Measurements from ENCODE around the gene POTEF.
"Not testable (repeated sequence)": the region's sequence is repeated elsewhere in the genome, so short reads cannot be mapped to it uniquely, and the experiment has no call there.

The POTEF gene

GRCh38 chr2:130138841-130139251 lies 9.8 kb upstream of the POTEF start:
- H3K4me1 ChIP-seq (ENCODE audit: control insufficient read depth, insufficient read depth, low read length); H3K4me3 ChIP-seq (ENCODE audit: low read length); DNase-seq (ENCODE audit: low read depth); H3K36me3 ChIP-seq (ENCODE audit: control insufficient read depth, insufficient read depth, low read length, severe bottlenecking); H3K9ac ChIP-seq (ENCODE audit: low read length); H3K9me3 ChIP-seq (ENCODE audit: control insufficient read depth, low read length); H3K27me3 ChIP-seq (replicated peaks; ENCODE audit: control insufficient read depth, insufficient read depth, low read length): not testable (repeated sequence)

GRCh38 chr2:130138326-130138725 lies 9.3 kb upstream of the POTEF start:
- not testable (repeated sequence) for DNase-seq (ENCODE audit: low read depth); H3K9ac ChIP-seq (ENCODE audit: low read length); H3K4me1 ChIP-seq (ENCODE audit: control insufficient read depth, insufficient read depth, low read length); H3K4me3 ChIP-seq (ENCODE audit: low read length); H3K36me3 ChIP-seq (ENCODE audit: control insufficient read depth, insufficient read depth, low read length, severe bottlenecking); H3K9me3 ChIP-seq (ENCODE audit: control insufficient read depth, low read length); H3K27me3 ChIP-seq (replicated peaks; ENCODE audit: control insufficient read depth, insufficient read depth, low read length)

GRCh38 chr2:130137118-130137517 lies 8.1 kb upstream of the POTEF start:
- H3K9me3 ChIP-seq (ENCODE audit: control insufficient read depth, low read length); H3K36me3 ChIP-seq (ENCODE audit: control insufficient read depth, insufficient read depth, low read length, severe bottlenecking); H3K4me1 ChIP-seq (ENCODE audit: control insufficient read depth, insufficient read depth, low read length); H3K4me3 ChIP-seq (ENCODE audit: low read length); DNase-seq (ENCODE audit: low read depth); H3K9ac ChIP-seq (ENCODE audit: low read length); H3K27me3 ChIP-seq (replicated peaks; ENCODE audit: control insufficient read depth, insufficient read depth, low read length): not testable (repeated sequence)

GRCh38 chr2:130136546-130136945 lies 7.5 kb upstream of the POTEF start:
- H3K27me3 ChIP-seq (replicated peaks; ENCODE audit: control insufficient read depth, insufficient read depth, low read length); H3K9ac ChIP-seq (ENCODE audit: low read length); H3K4me1 ChIP-seq (ENCODE audit: control insufficient read depth, insufficient read depth, low read length); H3K9me3 ChIP-seq (ENCODE audit: control insufficient read depth, low read length); H3K4me3 ChIP-seq (ENCODE audit: low read length); H3K36me3 ChIP-seq (ENCODE audit: control insufficient read depth, insufficient read depth, low read length, severe bottlenecking); DNase-seq (ENCODE audit: low read depth): not testable (repeated sequence)

- Histone ChIP-seq H3K4me1 (ENCODE audit: control insufficient read depth, insufficient read depth, low read length) (no peaks in the 10 kb centered on the region), H3K27me3 (replicated peaks; ENCODE audit: control insufficient read depth, insufficient read depth, low read length) (no peaks in the 10 kb centered on the region), H3K9me3 (ENCODE audit: control insufficient read depth, low read length) (no peaks in the 10 kb centered on the region), H3K9ac (ENCODE audit: low read length) (no peak overlapping the region), H3K36me3 (ENCODE audit: control insufficient read depth, insufficient read depth, low read length, severe bottlenecking) (no peaks in the 10 kb centered on the region), H3K4me3 (ENCODE audit: low read length) (no peak overlapping the region)
- no peak for DNase-seq (ENCODE audit: low read depth)
These were observed 6.9 kb upstream of the POTEF start for GRCh38 chr2:130135692-130136541.

- H3K9ac ChIP-seq (ENCODE audit: low read length); H3K4me3 ChIP-seq (ENCODE audit: low read length); H3K36me3 ChIP-seq (ENCODE audit: control insufficient read depth, insufficient read depth, low read length, severe bottlenecking); H3K27me3 ChIP-seq (replicated peaks; ENCODE audit: control insufficient read depth, insufficient read depth, low read length); DNase-seq (ENCODE audit: low read depth); H3K4me1 ChIP-seq (ENCODE audit: control insufficient read depth, insufficient read depth, low read length); H3K9me3 ChIP-seq (ENCODE audit: control insufficient read depth, low read length): not testable (repeated sequence)
These were observed 558 bp downstream of the POTEF start for GRCh38 chr2:130128464-130128863.

- H3K4me3 ChIP-seq (ENCODE audit: low read length), result not testable (repeated sequence)
These were observed 1.3 kb downstream of the POTEF start for GRCh38 chr2:130127726-130128125.

GRCh38 chr2:130120924-130121323 lies 8.1 kb downstream of the POTEF start:
- not testable (repeated sequence) for DNase-seq (ENCODE audit: low read depth); H3K36me3 ChIP-seq (ENCODE audit: control insufficient read depth, insufficient read depth, low read length, severe bottlenecking); H3K9ac ChIP-seq (ENCODE audit: low read length); H3K4me1 ChIP-seq (ENCODE audit: control insufficient read depth, insufficient read depth, low read length); H3K27me3 ChIP-seq (replicated peaks; ENCODE audit: control insufficient read depth, insufficient read depth, low read length); H3K9me3 ChIP-seq (ENCODE audit: control insufficient read depth, low read length); H3K4me3 ChIP-seq (ENCODE audit: low read length)

More at GRCh38 chr2:130127726-130128125, 1.3 kb downstream of the POTEF start:
- not testable (repeated sequence) for H3K27me3 ChIP-seq (replicated peaks; ENCODE audit: control insufficient read depth, insufficient read depth, low read length); H3K36me3 ChIP-seq (ENCODE audit: control insufficient read depth, insufficient read depth, low read length, severe bottlenecking); DNase-seq (ENCODE audit: low read depth); H3K4me1 ChIP-seq (ENCODE audit: control insufficient read depth, insufficient read depth, low read length); H3K9ac ChIP-seq (ENCODE audit: low read length); H3K9me3 ChIP-seq (ENCODE audit: control insufficient read depth, low read length)

- H3K36me3 ChIP-seq (ENCODE audit: control insufficient read depth, insufficient read depth, low read length, severe bottlenecking); H3K4me3 ChIP-seq (ENCODE audit: low read length); H3K9ac ChIP-seq (ENCODE audit: low read length); H3K4me1 ChIP-seq (ENCODE audit: control insufficient read depth, insufficient read depth, low read length); H3K9me3 ChIP-seq (ENCODE audit: control insufficient read depth, low read length); DNase-seq (ENCODE audit: low read depth); H3K27me3 ChIP-seq (replicated peaks; ENCODE audit: control insufficient read depth, insufficient read depth, low read length): not testable (repeated sequence)
These were observed 26.2 kb downstream of the POTEF start for GRCh38 chr2:130102597-130103363.

- not testable (repeated sequence) for DNase-seq (ENCODE audit: low read depth); H3K27me3 ChIP-seq (replicated peaks; ENCODE audit: control insufficient read depth, insufficient read depth, low read length); H3K4me1 ChIP-seq (ENCODE audit: control insufficient read depth, insufficient read depth, low read length); H3K36me3 ChIP-seq (ENCODE audit: control insufficient read depth, insufficient read depth, low read length, severe bottlenecking); H3K9ac ChIP-seq (ENCODE audit: low read length); H3K9me3 ChIP-seq (ENCODE audit: control insufficient read depth, low read length); H3K4me3 ChIP-seq (ENCODE audit: low read length)
These were observed 66.4 kb downstream of the POTEF start for GRCh38 chr2:130062645-130063044.

- not testable (repeated sequence) for H3K27me3 ChIP-seq (replicated peaks; ENCODE audit: control insufficient read depth, insufficient read depth, low read length); H3K9ac ChIP-seq (ENCODE audit: low read length); H3K9me3 ChIP-seq (ENCODE audit: control insufficient read depth, low read length); DNase-seq (ENCODE audit: low read depth); H3K36me3 ChIP-seq (ENCODE audit: control insufficient read depth, insufficient read depth, low read length, severe bottlenecking); H3K4me3 ChIP-seq (ENCODE audit: low read length); H3K4me1 ChIP-seq (ENCODE audit: control insufficient read depth, insufficient read depth, low read length)
These were observed 69.0 kb downstream of the POTEF start for GRCh38 chr2:130059982-130060381.

Data from adipocyte (in vitro differentiated cells).